ENCODE measurements around the gene VWC2L. TPM values are rescaled to one million over a fixed set of nuclear protein-coding genes. Genes with fewer than 3 reads are reported as not detected.

The VWC2L gene
- total and polyA plus RNA-seq, 2 of the 4 experiments (the other 2 are of a cell fraction) = not detected

DNA sequence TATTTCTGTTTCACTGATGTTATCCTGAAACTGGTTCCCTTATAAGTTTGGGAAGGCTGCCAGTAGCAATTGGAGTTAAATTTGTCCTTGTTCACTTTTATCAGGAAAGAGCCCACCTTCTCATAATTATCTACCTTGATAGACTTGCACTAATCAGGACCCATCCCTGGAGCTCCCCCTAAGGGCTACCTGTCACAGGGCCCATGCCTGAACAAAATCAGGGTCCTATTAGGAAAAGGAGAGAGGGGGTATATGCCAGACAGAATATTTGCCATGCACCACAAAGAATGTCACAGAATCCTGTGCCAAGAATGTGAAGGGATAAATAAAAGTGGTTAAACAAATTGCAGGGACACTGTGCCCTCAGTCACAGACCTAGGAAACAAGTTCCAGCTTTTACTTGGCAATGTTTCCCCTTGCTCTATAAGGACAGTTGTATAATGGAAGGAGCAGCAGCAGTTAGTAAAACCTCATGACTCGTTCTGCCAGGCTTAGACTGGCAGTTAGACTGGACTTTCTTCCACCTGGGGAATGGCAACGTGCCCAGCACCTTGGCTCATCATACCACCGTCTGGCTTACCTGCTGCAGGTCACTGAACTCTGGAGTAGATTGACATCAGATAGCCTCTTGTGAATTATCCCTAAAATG, 32.3 kb upstream of the VWC2L start:
- dilution Hi-C loops (cut with HindIII; ENCODE audit: low sequenced_read_pairs, unreplicated experiment) (no loop called here), intact Hi-C loops (cut with micrococcal nuclease) (no loop called here), in situ Hi-C loops (cut with MboI; ENCODE audit: low sequenced_read_pairs) (no loop called here)
- Histone ChIP-seq H2BK120ac (ENCODE audit: low read depth, low read length) (no peak overlapping the region), H3K9ac (ENCODE audit: low read depth, low read length) (no peak overlapping the region), H3K4me1 (ENCODE audit: control insufficient read depth, insufficient read depth, low read length) (no peaks in the 10 kb centered on the region), H2AFZ (replicated peaks; ENCODE audit: low read length, poor library complexity) (no peak overlapping the region), H4K8ac (ENCODE audit: low read depth in 2 of 2, low read length in 2 of 2) (no peak overlapping the region), H4K91ac (ENCODE audit: insufficient read depth, low read depth, low read length) (no peak overlapping the region), H3K27ac (ENCODE audit: insufficient read depth, low read length) (no peak overlapping the region), H3K9me1 (ENCODE audit: insufficient read depth, low read length) (no peaks in the 10 kb centered on the region), H3K9me3 (ENCODE audit: control insufficient read depth, insufficient read depth, low read length) (no peaks in the 10 kb centered on the region), H4K20me1 (ENCODE audit: insufficient read depth, low read length) (no peaks in the 10 kb centered on the region), H3K4ac (ENCODE audit: low read depth, low read length) (no peak overlapping the region), H3K27me3 (ENCODE audit: control insufficient read depth, insufficient read depth, low read length) (no peaks in the 10 kb centered on the region), H3K4me2 (ENCODE audit: low read depth, low read length) (no peak overlapping the region), H3K14ac (replicated peaks; ENCODE audit: low read depth, low read length) (no peak overlapping the region), H2AK9ac (replicated peaks; ENCODE audit: low read depth, low read length, poor library complexity) (no peak overlapping the region), H2AK5ac (ENCODE audit: low read depth, low read length) (no peak overlapping the region), H2BK20ac (ENCODE audit: low read depth, low read length) (no peak overlapping the region), H3K23ac (ENCODE audit: low read depth, low read length) (no peak overlapping the region), H3K56ac (ENCODE audit: extremely low read depth, insufficient read depth, low read length) (no peak overlapping the region), H2BK15ac (ENCODE audit: low read depth, low read length) (no peak overlapping the region), H2BK5ac (ENCODE audit: low read depth, low read length, poor library complexity, severe bottlenecking) (no peak overlapping the region), H4K5ac (ENCODE audit: low read depth, low read length) (no peak overlapping the region), H3K36me3 (ENCODE audit: control insufficient read depth, insufficient read depth, low read length) (no peaks in the 10 kb centered on the region), H3K18ac (ENCODE audit: low read depth, low read length) (no peak overlapping the region), H3K79me1 (ENCODE audit: low read depth in 1 of 2, low read length in 2 of 2) (no peaks in the 10 kb centered on the region), H3K4me3 (ENCODE audit: insufficient read depth, low read depth, low read length) (no peak overlapping the region)
- WGBS, 2 experiments (ENCODE audit: extremely low coverage in 2 of 2, insufficient read length in 1 of 2) = no CpG with 5 or more reads among the region's 3 CpGs
- DNase-seq = no peak
- ChIA-PET POLR2A (ENCODE audit: unreplicated experiment) (no interaction called here), CTCF (interaction anchor here (0.9 to 1.3 kb wide), 2 partner anchors 11 to 18 kb away, joined by 3 read pairs; no protein-coding TSS in a partner anchor)
- TF ChIP-seq MAFK (IDR thresholded peaks at IDR 0.05; ENCODE audit: low read depth, low read length) = no peak
- ATAC-seq (ENCODE audit: low read depth) = no peak
- no TSS peak for BruUV-seq (replicated peaks)

Data from IMR-90 (cell line).